SU-DHL-6 (cell line): ENCODE data around the gene LRRK2.

Experiments
- CTCF ChIP-seq: fragments of 200-600 bp; sonication (generic); IDR thresholded peaks from one replicate; pipeline ENCODE4 v1.5.1; 2017; ENCODE audit warnings: antibody characterized with exemption, mild to moderate bottlenecking, low read length, moderate library complexity; ENCODE audit not compliant: insufficient read depth, poor library complexity, severe bottlenecking
- EZH2phosphoT487 ChIP-seq: fragments of 200-600 bp; sonication (generic), shearing (Covaris generic); conservative IDR thresholded peaks from 2 replicates; pipeline ENCODE4 v1.6.1; 2018; ENCODE audit warnings: mild to moderate bottlenecking, antibody characterized with exemption, low read length, moderate library complexity, mixed read lengths

DNA sequence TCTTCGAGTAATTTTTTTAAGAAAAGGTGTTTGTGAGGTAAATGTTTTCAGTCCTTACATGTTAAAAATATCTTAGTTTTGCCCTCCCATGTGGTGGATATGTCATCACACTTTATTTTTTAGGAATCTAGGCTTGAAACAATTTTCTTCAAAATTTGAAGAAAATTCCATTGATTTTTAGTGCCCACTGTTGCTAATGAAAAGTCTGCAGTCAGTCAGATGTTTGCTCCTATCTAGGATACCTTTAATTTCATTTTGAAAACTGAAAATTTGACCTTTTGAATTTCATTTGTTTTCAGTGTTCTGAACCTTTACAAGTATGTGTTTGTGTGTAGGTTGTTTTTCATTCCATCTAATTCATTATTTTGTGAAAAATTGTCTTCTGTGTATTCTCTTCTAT lies 105.4 kb downstream of the LRRK2 start:
- TF ChIP-seq CTCF = no peak
- no peak for TF ChIP-seq EZH2phosphoT487
